Right lobe of liver (tissue), 6 donors: ENCODE data around the gene USP50. TPM values are rescaled to one million over a fixed set of nuclear protein-coding genes. Genes with fewer than 3 reads are reported as not detected.

ENCODE experiments used
- ATAC-seq, 4 donors: fragments of 200-7000 bp; cut with Tn5 transposase; one replicate each; pipeline ENCODE4 v1.9.1; 2020; ENCODE audit warnings: mild to moderate bottlenecking in 4 of 4, moderate library complexity in 4 of 4
- DNase-seq, 3 donors: peaks; one replicate each; pipeline ENCODE4 v3.0.0-alpha.2; 2020
- H3K27ac ChIP-seq, 3 donors: fragments of 200-600 bp; one replicate each; pipeline ENCODE4 v1.8.0; 2022
- H3K27me3 ChIP-seq, 2 donors: fragments of 200-600 bp; one replicate each; pipeline ENCODE4 v1.8.0; 2022
- H3K36me3 ChIP-seq, 4 donors: fragments of 200-600 bp; sonication (generic) in 1 of 4; one replicate each; pipeline versions ENCODE4 v1.5.1 to v1.8.0; 2017 to 2022; ENCODE audit warnings: control low read depth in 1 of 4
- H3K4me1 ChIP-seq, 4 donors: fragments of 200-600 bp; sonication (generic) in 1 of 4; one replicate each; pipeline versions ENCODE4 v1.5.1 to v1.8.0; 2017 to 2022; ENCODE audit warnings: control low read depth in 1 of 4
- H3K4me3 ChIP-seq, 3 donors: fragments of 200-600 bp; one replicate each; pipeline ENCODE4 v1.8.0; 2022
- H3K9me3 ChIP-seq, 4 donors: fragments of 200-600 bp; sonication (generic) in 1 of 4; one replicate each; pipeline versions ENCODE4 v1.5.1 to v1.8.0; 2017 to 2022; ENCODE audit warnings: control low read depth in 1 of 4
- POLR2A ChIP-seq: fragments of 450-650 bp; IDR thresholded peaks from one replicate; pipeline ENCODE4 v1.6.1; 2017; ENCODE audit warnings: antibody characterized with exemption, mild to moderate bottlenecking
- WGBS: methylation state at CpG from one replicate; pipeline ENCODE4 v1.1.6; 2018; ENCODE audit warnings: low coverage, low lambda C conversion rate; ENCODE audit not compliant: insufficient coverage; ENCODE audit errors: missing lambda C conversion rate; 5-methylcytosine and 5-hydroxymethylcytosine counted together
- intact Hi-C, 2 donors: fragments of 100-400 bp; cut with DNase I; formaldehyde crosslinking; loops; one replicate each; pipeline versions ENCODE4 v1.11.2 to v1.14.1; 2022
- total RNA-seq, 6 experiments: library from RNA; depleted of rRNA in 2 of 6; stranded (reverse); fragments of >200 nt in 2 of 6; fragmentation: NEBNext Ultra II Directional in 3 of 6; extraction: Animal tissue kit (Norgen Biotek cat#: 25700) in 3 of 6; gene quantifications; one replicate each; pipeline versions ENCODE4 v1.1.0 to v1.2.4, GENCODE V29; 2016 to 2023
- TF ChIP-seq, protein P1 (sequence below), 4 donors: fragments of 200-600 bp in 3 of 4; fragments of 450-650 bp in 1 of 4; IDR thresholded peaks; one replicate each; pipeline versions ENCODE4 v1.5.1 to v1.8.0; 2016 to 2022; ENCODE audit warnings: antibody characterized with exemption in 4 of 4, mild to moderate bottlenecking in 2 of 4
- donor health status: DM: no; HTN: yes; CAD: no.
- donor health status: DM: no; HTN: no; CAD: no.
- donor health status: DM: no; HTN: no; CAD: no.
- donor health status: DM: no; HTN: yes; CAD: no.
- donor health status: DM: no; HTN: yes; CAD: no.

The USP50 gene
- total RNA-seq, 6 experiments from 2014 or later: 0.42 to 0.90 (median 0.72) TPM; not detected in 2

- WGBS: 100% methylated on average over 3 of the region's 3 CpGs
Measured at GRCh38 chr15:50485389-50485788, 61.1 kb downstream of the USP50 start.

GRCh38 chr15:50484781-50485180, 61.7 kb downstream of the USP50 start:
- H3K27me3 ChIP-seq: no peaks in the 10 kb centered on the region
- no peaks in the 10 kb centered on the region for H3K4me1 ChIP-seq
- intact Hi-C loops: no loop called here
- WGBS: 100% methylated on average over 1 of the region's 1 CpG
- ATAC-seq (no peak), DNase-seq (no peak)
- H3K4me3 ChIP-seq: no peak overlapping the region
- H3K27ac ChIP-seq: no peak overlapping the region
- no peaks in the 10 kb centered on the region for H3K9me3 ChIP-seq
- TF ChIP-seq, protein P1, sequence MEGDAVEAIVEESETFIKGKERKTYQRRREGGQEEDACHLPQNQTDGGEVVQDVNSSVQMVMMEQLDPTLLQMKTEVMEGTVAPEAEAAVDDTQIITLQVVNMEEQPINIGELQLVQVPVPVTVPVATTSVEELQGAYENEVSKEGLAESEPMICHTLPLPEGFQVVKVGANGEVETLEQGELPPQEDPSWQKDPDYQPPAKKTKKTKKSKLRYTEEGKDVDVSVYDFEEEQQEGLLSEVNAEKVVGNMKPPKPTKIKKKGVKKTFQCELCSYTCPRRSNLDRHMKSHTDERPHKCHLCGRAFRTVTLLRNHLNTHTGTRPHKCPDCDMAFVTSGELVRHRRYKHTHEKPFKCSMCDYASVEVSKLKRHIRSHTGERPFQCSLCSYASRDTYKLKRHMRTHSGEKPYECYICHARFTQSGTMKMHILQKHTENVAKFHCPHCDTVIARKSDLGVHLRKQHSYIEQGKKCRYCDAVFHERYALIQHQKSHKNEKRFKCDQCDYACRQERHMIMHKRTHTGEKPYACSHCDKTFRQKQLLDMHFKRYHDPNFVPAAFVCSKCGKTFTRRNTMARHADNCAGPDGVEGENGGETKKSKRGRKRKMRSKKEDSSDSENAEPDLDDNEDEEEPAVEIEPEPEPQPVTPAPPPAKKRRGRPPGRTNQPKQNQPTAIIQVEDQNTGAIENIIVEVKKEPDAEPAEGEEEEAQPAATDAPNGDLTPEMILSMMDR (IDR thresholded peaks at IDR 0.05): no peak
- TF ChIP-seq POLR2A: no peak
- H3K36me3 ChIP-seq: peaks cover 6 to 49% (median 12%) of the 10 kb centered on the region in 4 donors

More at GRCh38 chr15:50485389-50485788, 61.1 kb downstream of the USP50 start:
- intact Hi-C loops: no loop called here
- Histone ChIP-seq H3K27me3 (no peaks in the 10 kb centered on the region), H3K4me1 (no peaks in the 10 kb centered on the region), H3K4me3 (no peak overlapping the region), H3K36me3 (peaks cover 6 to 50% (median 16%) of the 10 kb centered on the region in 4 donors), H3K27ac (no peak overlapping the region), H3K9me3 (no peaks in the 10 kb centered on the region)
- TF ChIP-seq, protein P1 (IDR thresholded peaks at IDR 0.05): no peak
- TF ChIP-seq POLR2A: no peak
- ATAC-seq (no peak), DNase-seq (no peak)

DNA sequence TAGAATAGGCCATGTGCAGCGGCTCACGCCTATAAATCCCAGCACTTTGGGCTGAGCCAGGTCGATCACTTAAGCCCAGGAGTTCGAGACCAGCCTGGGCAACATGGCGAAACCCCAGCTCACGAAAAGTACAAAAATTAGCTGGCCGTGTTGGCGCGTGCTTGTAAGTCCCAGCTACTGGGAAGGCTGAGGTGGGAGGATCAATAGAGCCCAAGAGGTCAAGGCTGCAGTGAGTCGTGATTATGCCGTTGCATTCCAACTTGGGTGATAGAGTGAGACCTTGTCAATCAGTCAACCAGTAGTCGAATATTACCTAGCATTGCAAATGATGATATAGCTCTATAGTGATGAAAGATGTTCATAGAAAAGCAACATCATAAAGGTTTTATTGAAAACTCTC, 70.3 kb downstream of the USP50 start:
- Histone ChIP-seq H3K27ac (no peak overlapping the region), H3K4me1 (no peaks in the 10 kb centered on the region), H3K4me3 (no peak overlapping the region), H3K36me3 (peaks cover 0 to 56% (median 9%) of the 10 kb centered on the region in 4 donors), H3K9me3 (no peaks in the 10 kb centered on the region), H3K27me3 (no peaks in the 10 kb centered on the region)
- DNase-seq (no peak), ATAC-seq (no peak)
- intact Hi-C loops: no loop called here
- WGBS: 68% methylated on average over 8 of the region's 12 CpGs
- no peak for TF ChIP-seq POLR2A
- TF ChIP-seq, protein P1 (IDR thresholded peaks at IDR 0.05): no peak

DNA sequence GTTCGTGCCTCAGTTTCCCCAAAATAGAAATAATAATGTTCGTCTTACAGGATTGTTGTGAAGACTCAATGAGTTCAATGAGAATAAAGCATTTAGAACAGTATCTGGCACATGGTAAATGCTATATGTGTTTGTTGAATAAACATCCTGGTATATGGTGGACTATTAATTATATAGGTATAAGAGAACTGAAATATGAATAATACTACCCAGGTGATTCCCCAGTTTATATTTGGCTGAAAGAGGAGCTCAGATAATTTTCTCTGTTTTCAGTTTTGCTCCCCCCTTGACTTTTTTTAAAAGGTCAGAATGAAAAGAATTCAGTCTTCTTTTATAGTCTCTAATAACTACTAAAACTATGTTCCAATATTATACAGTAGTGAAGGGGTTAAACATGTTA, 75.4 kb downstream of the USP50 start:
- no peak overlapping the region for H3K27ac ChIP-seq
- no peak overlapping the region for H3K4me3 ChIP-seq
- no peaks in the 10 kb centered on the region for H3K9me3 ChIP-seq
- H3K4me1 ChIP-seq: no peaks in the 10 kb centered on the region
- DNase-seq (no peak), ATAC-seq (no peak)
- H3K36me3 ChIP-seq: peaks cover 0 to 55% (median 9%) of the 10 kb centered on the region in 4 donors
- intact Hi-C loops: no loop called here
- WGBS: 100% methylated on average over 2 of the region's 2 CpGs
- no peak for TF ChIP-seq POLR2A
- TF ChIP-seq, protein P1 (IDR thresholded peaks at IDR 0.05): no peak
- no peaks in the 10 kb centered on the region for H3K27me3 ChIP-seq
